KMS-11 (cell line): Measurements from ENCODE around the gene ZSWIM9.

Experiments used
- H2AFZ ChIP-seq: fragments of 200-600 bp; sonication (generic); 2 replicates; pipeline ENCODE4 v1.6.1; 2016; ENCODE audit warnings: antibody characterized with exemption, mixed run types, low read depth
- H3K27ac ChIP-seq: fragments of 200-600 bp; sonication (generic); 2 replicates; pipeline ENCODE4 v1.6.1; 2016; ENCODE audit warnings: mild to moderate bottlenecking, mixed run types
- H3K27me3 ChIP-seq: fragments of 200-600 bp; sonication (generic); 2 replicates; pipeline ENCODE4 v1.6.1; 2017; ENCODE audit warnings: mild to moderate bottlenecking, low read depth, mixed run types, moderate library complexity; ENCODE audit not compliant: insufficient read depth
- H3K36me3 ChIP-seq: fragments of 200-600 bp; sonication (generic); 2 replicates; pipeline ENCODE4 v1.6.1; 2017; ENCODE audit warnings: mild to moderate bottlenecking, mixed run types; ENCODE audit not compliant: insufficient read depth
- H3K4me1 ChIP-seq: fragments of 200-600 bp; sonication (generic); 2 replicates; pipeline ENCODE4 v1.6.1; 2016; ENCODE audit warnings: mild to moderate bottlenecking, low read depth, mixed run types; ENCODE audit not compliant: poor library complexity, severe bottlenecking
- H3K4me2 ChIP-seq: fragments of 200-600 bp; sonication (generic); 2 replicates; pipeline ENCODE4 v1.7.0; 2016; ENCODE audit warnings: mild to moderate bottlenecking, mixed run types
- H3K4me3 ChIP-seq: fragments of 200-600 bp; sonication (generic); IDR thresholded peaks from 2 replicates; pipeline ENCODE4 v1.6.1; 2017; ENCODE audit warnings: low read depth, low read length, mixed read lengths; ENCODE audit not compliant: insufficient read depth
- H3K79me2 ChIP-seq: fragments of 200-600 bp; sonication (generic); 2 replicates; pipeline ENCODE4 v1.6.1; 2016; ENCODE audit warnings: low read depth, mixed run types; ENCODE audit not compliant: insufficient read depth
- H3K9ac ChIP-seq: fragments of 200-600 bp; sonication (generic); 2 replicates; pipeline ENCODE4 v1.6.1; 2016; ENCODE audit warnings: mild to moderate bottlenecking, mixed run types
- H4K20me1 ChIP-seq: fragments of 200-600 bp; sonication (generic); 2 replicates; pipeline ENCODE4 v1.6.1; 2016; ENCODE audit warnings: mild to moderate bottlenecking, mixed run types; ENCODE audit not compliant: insufficient read depth
- TF ChIP-seq, protein P1 (sequence below): fragments of 200-600 bp; sonication (generic); conservative IDR thresholded peaks from 2 replicates; pipeline ENCODE4 v1.6.1; 2017; ENCODE audit warnings: low read depth, mild to moderate bottlenecking, antibody characterized with exemption, low read length, moderate library complexity, mixed read lengths

ZSWIM9 gene

DNA sequence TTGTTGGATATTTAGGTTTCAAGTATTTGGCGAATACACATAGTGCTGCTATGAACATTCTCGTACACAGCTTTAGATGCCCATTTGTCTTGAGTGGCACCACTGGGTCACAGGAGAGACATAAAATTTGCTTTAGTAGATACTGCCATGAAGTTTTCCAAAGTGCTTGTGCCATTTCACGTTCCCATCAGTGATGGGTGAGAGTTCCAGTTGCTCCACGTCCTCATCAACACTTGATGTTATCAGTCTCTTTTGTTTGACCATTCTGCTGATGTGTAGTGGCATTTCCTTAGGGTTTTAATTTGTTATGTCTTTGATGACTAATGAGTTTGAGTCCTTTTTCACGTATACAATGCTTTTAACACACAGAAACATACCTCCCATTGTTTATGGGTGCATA is 11.0 kb downstream of the ZSWIM9 start:
- TF ChIP-seq, protein P1, sequence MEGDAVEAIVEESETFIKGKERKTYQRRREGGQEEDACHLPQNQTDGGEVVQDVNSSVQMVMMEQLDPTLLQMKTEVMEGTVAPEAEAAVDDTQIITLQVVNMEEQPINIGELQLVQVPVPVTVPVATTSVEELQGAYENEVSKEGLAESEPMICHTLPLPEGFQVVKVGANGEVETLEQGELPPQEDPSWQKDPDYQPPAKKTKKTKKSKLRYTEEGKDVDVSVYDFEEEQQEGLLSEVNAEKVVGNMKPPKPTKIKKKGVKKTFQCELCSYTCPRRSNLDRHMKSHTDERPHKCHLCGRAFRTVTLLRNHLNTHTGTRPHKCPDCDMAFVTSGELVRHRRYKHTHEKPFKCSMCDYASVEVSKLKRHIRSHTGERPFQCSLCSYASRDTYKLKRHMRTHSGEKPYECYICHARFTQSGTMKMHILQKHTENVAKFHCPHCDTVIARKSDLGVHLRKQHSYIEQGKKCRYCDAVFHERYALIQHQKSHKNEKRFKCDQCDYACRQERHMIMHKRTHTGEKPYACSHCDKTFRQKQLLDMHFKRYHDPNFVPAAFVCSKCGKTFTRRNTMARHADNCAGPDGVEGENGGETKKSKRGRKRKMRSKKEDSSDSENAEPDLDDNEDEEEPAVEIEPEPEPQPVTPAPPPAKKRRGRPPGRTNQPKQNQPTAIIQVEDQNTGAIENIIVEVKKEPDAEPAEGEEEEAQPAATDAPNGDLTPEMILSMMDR = no peak
- Histone ChIP-seq H4K20me1 (no peaks in the 10 kb centered on the region), H3K27ac (no peak overlapping the region), H3K27me3 (no peaks in the 10 kb centered on the region), H3K36me3 (no peaks in the 10 kb centered on the region), H3K4me1 (no peaks in the 10 kb centered on the region), H3K4me3 (no peak overlapping the region), H3K9ac (no peak overlapping the region), H3K4me2 (no peak overlapping the region), H2AFZ (no peak overlapping the region), H3K79me2 (no peaks in the 10 kb centered on the region)

DNA sequence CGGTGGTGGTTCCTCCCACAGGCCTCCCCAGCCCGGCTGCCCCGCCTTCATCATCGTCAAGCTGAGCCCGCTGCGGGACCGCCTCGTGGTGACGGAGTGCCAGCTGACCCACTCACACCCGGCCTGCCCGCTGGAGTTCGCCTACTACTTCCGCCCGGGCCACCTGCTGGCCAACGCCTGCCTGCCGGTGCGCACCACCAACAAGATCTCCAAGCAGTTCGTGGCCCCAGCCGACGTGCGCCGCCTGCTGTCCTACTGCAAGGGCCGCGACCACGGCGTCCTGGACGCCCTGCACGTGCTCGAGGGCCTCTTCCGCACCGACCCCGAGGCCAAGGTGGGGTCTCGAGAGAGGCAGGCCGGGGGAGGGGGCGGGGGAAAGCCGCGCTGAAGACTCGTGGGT is 12.0 kb downstream of the ZSWIM9 start:
- Histone ChIP-seq H3K36me3 (no peaks in the 10 kb centered on the region), H4K20me1 (no peaks in the 10 kb centered on the region), H3K27me3 (no peaks in the 10 kb centered on the region), H3K27ac (no peak overlapping the region), H3K4me2 (no peak overlapping the region), H3K79me2 (no peaks in the 10 kb centered on the region), H3K4me1 (no peaks in the 10 kb centered on the region), H3K4me3 (no peak overlapping the region), H2AFZ (no peak overlapping the region), H3K9ac (no peak overlapping the region)
- TF ChIP-seq, protein P1 = no peak

- H3K4me2 ChIP-seq = no peak overlapping the region
- H3K79me2 ChIP-seq = no peaks in the 10 kb centered on the region
- no peaks in the 10 kb centered on the region for H3K36me3 ChIP-seq
Observed at GRCh38 chr19:48183356-48183755, 12.9 kb downstream of the ZSWIM9 start.

GRCh38 chr19:48186015-48186414 is 15.5 kb downstream of the ZSWIM9 start:
- Histone ChIP-seq H3K4me2 (no peak overlapping the region), H3K9ac (no peak overlapping the region), H3K27me3 (no peaks in the 10 kb centered on the region), H3K36me3 (no peaks in the 10 kb centered on the region), H4K20me1 (no peaks in the 10 kb centered on the region), H3K27ac (no peak overlapping the region), H3K79me2 (no peaks in the 10 kb centered on the region), H3K4me1 (no peaks in the 10 kb centered on the region), H2AFZ (no peak overlapping the region), H3K4me3 (no peak overlapping the region)
- TF ChIP-seq, protein P1 = no peak

More at GRCh38 chr19:48183356-48183755, 12.9 kb downstream of the ZSWIM9 start:
- TF ChIP-seq, protein P1 = no peak
- Histone ChIP-seq H3K4me3 (no peak overlapping the region), H3K9ac (no peak overlapping the region), H3K27me3 (no peaks in the 10 kb centered on the region), H3K4me1 (no peaks in the 10 kb centered on the region), H2AFZ (no peak overlapping the region), H3K27ac (no peak overlapping the region), H4K20me1 (no peaks in the 10 kb centered on the region)
